Colonic mucosa (tissue), 4 donors: ENCODE data around the gene NUDT8. TPM values are rescaled to one million over a fixed set of nuclear protein-coding genes. Genes with fewer than 3 reads are reported as not detected.
"Not testable (repeated sequence)": the region's sequence is repeated elsewhere in the genome, so short reads cannot be mapped to it uniquely, and the experiment has no call there.

Experiments used
- DNase-seq: peaks from one replicate; pipeline ENCODE4 v3.0.0-alpha.2; 2020
- H3K27ac ChIP-seq: fragments of 200-600 bp; one replicate; pipeline ENCODE4 v1.8.0; 2021
- H3K27me3 ChIP-seq: fragments of 200-600 bp; one replicate; pipeline ENCODE4 v1.8.0; 2021
- H3K36me3 ChIP-seq: fragments of 200-600 bp; one replicate; pipeline ENCODE4 v1.8.0; 2021
- H3K4me1 ChIP-seq: fragments of 200-600 bp; one replicate; pipeline ENCODE4 v1.8.0; 2021; ENCODE audit warnings: mild to moderate bottlenecking
- H3K4me3 ChIP-seq: fragments of 200-600 bp; one replicate; pipeline ENCODE4 v1.8.0; 2021
- H3K9ac ChIP-seq, 2 donors: one replicate each; pipeline ENCODE4 v1.7.0; 2013; ENCODE audit warnings: control low read depth in 2 of 2, low read depth in 2 of 2, low read length in 2 of 2
- H3K9me3 ChIP-seq: fragments of 200-600 bp; one replicate; pipeline ENCODE4 v1.8.0; 2021
- intact Hi-C: fragments of 100-400 bp; cut with DNase I; formaldehyde crosslinking; loops from one replicate; pipeline ENCODE4 v1.14.1; 2022
- total RNA-seq, 2 donors: library from RNA; stranded (reverse); fragmentation: NEBNext Ultra II Directional in 1 of 2; extraction: Animal tissue kit (Norgen Biotek cat#: 25700) in 1 of 2; gene quantifications; one replicate each; pipeline ENCODE4 v1.2.1, GENCODE V29; 2021
- TF ChIP-seq, protein P1 (sequence below): fragments of 200-600 bp; IDR thresholded peaks from one replicate; pipeline ENCODE4 v1.8.0; 2022; ENCODE audit warnings: antibody characterized with exemption, mild to moderate bottlenecking
- donor health status: healthy.
- donor health status: DM: no; HTN: no; CAD: no.
- donor health status: DM: no; HTN: no; CAD: no.

The NUDT8 gene
- total RNA-seq, 2 donors from 2014 or later, result 35.1 to 52.5 TPM

GRCh38 chr11:67626970-67627369 lies 2.8 kb downstream of the NUDT8 start:
- H3K9ac ChIP-seq, result no peak overlapping the region
- TF ChIP-seq, protein P1, sequence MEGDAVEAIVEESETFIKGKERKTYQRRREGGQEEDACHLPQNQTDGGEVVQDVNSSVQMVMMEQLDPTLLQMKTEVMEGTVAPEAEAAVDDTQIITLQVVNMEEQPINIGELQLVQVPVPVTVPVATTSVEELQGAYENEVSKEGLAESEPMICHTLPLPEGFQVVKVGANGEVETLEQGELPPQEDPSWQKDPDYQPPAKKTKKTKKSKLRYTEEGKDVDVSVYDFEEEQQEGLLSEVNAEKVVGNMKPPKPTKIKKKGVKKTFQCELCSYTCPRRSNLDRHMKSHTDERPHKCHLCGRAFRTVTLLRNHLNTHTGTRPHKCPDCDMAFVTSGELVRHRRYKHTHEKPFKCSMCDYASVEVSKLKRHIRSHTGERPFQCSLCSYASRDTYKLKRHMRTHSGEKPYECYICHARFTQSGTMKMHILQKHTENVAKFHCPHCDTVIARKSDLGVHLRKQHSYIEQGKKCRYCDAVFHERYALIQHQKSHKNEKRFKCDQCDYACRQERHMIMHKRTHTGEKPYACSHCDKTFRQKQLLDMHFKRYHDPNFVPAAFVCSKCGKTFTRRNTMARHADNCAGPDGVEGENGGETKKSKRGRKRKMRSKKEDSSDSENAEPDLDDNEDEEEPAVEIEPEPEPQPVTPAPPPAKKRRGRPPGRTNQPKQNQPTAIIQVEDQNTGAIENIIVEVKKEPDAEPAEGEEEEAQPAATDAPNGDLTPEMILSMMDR, result no peak
- intact Hi-C loops, result loop anchor here (5.0 kb wide), 1 partner anchor 35 kb away; no protein-coding TSS in a partner anchor
- H3K4me3 ChIP-seq, result no peak overlapping the region
- H3K36me3 ChIP-seq, result no peaks in the 10 kb centered on the region
- no peak for DNase-seq
- H3K9me3 ChIP-seq, result no peaks in the 10 kb centered on the region
- no peaks in the 10 kb centered on the region for H3K27me3 ChIP-seq
- H3K4me1 ChIP-seq, result peaks cover 16% of the 10 kb centered on the region
- no peak overlapping the region for H3K27ac ChIP-seq

GRCh38 chr11:67626131-67626833 lies 3.5 kb downstream of the NUDT8 start:
- H3K9ac ChIP-seq, H3K27me3 ChIP-seq, H3K36me3 ChIP-seq, DNase-seq, H3K4me3 ChIP-seq, H3K4me1 ChIP-seq, H3K27ac ChIP-seq, H3K9me3 ChIP-seq: not testable (repeated sequence)
- intact Hi-C loops, result loop anchor here (5.0 kb wide), 1 partner anchor 36 kb away; no protein-coding TSS in a partner anchor

GRCh38 chr11:67623795-67624194 lies 5.9 kb downstream of the NUDT8 start:
- H3K4me3 ChIP-seq, H3K27me3 ChIP-seq, H3K9me3 ChIP-seq, H3K27ac ChIP-seq, intact Hi-C loops, H3K4me1 ChIP-seq, DNase-seq, H3K36me3 ChIP-seq, H3K9ac ChIP-seq: not testable (repeated sequence)

DNA sequence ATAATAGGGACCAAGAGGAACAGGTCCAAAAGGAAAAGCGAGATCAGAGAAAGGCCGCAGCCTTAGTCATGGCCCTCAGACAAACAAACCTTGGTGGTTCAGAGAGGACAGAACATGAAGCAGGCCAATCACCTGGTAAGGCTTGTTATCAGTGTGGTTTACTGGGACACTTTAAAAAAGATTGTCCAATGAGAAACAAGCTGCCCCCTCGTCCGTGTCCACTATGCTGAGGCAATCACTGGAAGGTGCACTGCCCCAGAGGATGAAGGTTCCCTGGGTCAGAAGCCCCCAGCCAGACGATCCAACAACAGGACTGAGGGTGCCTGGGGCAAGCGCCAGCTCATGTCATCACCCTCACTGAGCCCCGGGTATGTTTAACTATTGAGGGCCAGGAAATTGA lies 6.8 kb downstream of the NUDT8 start:
- H3K9ac ChIP-seq, H3K9me3 ChIP-seq, H3K36me3 ChIP-seq, intact Hi-C loops, H3K27me3 ChIP-seq, H3K27ac ChIP-seq, H3K4me3 ChIP-seq, DNase-seq, H3K4me1 ChIP-seq: not testable (repeated sequence)

DNA sequence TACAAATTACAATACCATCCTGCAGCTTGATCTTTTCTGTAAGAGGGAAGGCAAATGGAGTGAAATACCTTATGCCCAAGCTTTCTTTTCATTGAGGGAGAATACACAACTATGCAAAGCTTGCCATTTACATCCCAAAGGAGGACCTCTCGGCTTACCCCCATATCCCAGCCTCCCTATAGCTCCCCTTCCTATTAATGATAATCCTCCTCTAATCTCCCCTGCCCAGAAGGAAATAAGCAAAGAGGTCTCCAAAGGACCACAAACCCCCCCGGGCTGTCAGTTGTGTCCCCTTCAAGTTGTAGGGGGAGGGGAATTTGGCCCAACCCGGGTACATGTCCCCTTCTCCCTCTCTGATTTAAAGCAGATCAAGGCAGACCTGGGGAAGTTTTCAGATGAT lies 7.8 kb downstream of the NUDT8 start:
- intact Hi-C loops, H3K27me3 ChIP-seq, H3K27ac ChIP-seq, H3K4me3 ChIP-seq, H3K9me3 ChIP-seq, H3K4me1 ChIP-seq, H3K36me3 ChIP-seq, H3K9ac ChIP-seq, DNase-seq: not testable (repeated sequence)

DNA sequence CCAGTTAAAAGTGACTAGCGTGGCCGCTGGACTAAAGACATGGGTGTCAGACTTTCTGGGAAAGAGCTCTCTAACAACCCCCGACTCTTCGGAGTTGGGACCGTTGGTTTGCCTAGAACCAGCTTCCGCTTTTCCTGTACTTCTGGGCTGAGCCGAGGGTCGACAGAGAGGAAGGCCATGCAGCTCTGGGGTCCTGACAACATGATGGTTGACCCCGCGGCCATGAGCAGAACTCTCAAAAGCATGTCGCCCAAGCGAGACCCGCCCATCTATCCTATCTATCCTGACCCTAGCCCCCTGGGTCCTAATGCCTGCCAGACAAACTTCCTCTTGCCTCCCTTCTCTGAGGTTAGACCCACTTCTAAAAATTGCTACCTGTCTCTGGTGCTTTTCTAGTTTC lies 9.1 kb downstream of the NUDT8 start:
- H3K27me3 ChIP-seq, H3K4me1 ChIP-seq, H3K9ac ChIP-seq, H3K36me3 ChIP-seq, H3K9me3 ChIP-seq, H3K4me3 ChIP-seq, DNase-seq, intact Hi-C loops, H3K27ac ChIP-seq: not testable (repeated sequence)

DNA sequence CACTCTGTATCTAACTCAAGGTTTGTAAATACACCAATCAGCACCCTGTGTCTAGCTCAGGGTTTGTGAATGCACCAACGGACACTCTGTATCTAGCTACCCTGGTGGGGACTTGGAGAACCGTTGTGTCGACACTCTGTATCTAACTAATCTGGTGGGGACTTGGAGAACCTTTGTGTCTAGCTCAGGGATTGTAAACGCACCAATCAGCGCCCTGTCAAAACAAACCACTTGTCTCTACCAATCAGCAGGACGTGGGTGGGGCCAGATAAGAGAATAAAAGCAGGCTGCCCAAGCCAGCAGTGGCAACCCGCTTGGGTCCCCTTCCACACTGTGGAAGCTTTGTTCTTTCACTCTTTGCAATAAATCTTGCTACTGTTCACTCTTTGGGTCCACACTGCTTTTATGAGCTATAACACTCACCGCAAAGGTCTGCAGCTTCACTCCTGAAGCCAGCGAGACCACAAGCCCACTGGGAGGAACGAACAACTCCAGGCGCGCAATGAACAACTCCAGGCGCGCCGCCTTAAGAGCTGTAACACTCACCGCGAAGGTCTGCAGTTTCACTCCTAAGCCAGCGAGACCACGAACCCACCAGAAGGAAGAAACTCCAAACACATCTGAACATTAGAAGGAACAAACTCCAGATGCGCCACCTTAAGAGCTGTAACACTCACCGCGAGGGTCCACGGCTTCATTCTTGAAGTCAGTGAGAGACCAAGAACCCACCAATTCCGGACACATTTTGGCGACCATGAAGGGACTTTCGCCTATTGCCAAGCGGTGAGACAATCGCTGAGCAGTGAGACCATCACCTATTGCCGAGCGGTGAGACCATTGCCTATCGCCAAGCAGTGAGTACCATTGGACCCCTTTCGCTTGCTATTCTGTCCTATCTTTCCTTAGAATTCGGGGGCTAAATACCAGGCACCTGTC lies 9.8 kb downstream of the NUDT8 start:
- intact Hi-C loops, H3K4me3 ChIP-seq, H3K27ac ChIP-seq, H3K9ac ChIP-seq, DNase-seq, H3K36me3 ChIP-seq, H3K9me3 ChIP-seq, H3K27me3 ChIP-seq, H3K4me1 ChIP-seq: not testable (repeated sequence)

DNA sequence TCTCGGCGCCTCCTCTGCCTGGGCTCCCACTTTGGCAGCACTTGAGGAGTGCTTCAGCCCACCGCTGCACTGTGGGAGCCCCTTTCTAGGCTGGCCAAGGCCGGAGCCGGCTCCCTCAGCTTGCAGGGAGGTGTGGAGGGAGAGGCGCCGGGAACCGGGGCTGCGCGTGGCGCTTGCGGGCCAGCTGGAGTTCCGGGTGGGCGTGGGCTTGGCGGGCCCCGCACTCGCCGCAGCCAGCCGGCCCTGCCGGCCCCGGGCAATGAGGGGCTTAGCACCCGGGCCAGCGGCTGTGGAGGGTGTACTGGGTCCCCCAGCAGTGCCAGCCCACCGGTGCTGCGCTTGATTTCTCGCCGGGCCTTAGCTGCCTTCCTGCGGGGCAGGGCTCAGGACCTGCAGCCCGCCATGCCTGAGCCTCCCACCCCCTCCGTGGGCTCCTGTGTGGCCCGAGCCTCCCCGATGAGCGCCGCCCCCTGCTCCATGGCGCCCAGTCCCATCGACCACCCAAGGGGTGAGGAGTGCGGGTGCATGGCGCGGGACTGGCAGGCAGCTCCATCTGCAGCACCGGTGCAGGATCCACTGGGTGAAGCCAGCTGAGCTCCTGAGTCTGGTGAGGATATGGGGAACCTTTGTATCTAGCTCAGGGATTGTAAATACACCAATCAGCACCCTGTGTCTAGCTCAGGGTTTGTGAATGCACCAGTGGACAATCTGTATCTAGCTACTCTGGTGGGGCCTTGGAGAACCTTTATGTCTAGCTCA lies 10.7 kb downstream of the NUDT8 start:
- intact Hi-C loops, H3K27me3 ChIP-seq, H3K27ac ChIP-seq, H3K4me1 ChIP-seq, H3K9ac ChIP-seq, H3K36me3 ChIP-seq, H3K4me3 ChIP-seq, DNase-seq, H3K9me3 ChIP-seq: not testable (repeated sequence)
